COLO668 (cell line): ENCODE results near the gene PAIP2.
"Not testable (repeated sequence)": the region's sequence is repeated elsewhere in the genome, so short reads cannot be mapped to it uniquely, and the experiment has no call there.

Source experiments
- DNase-seq: peaks from one replicate; lab custom pipeline; 2025; ENCODE audit not compliant: unreplicated experiment; lab: John Stamatoyannopoulos, UW

Gene PAIP2

GRCh38 chr5:139341689-139342422 is at the start of gene PAIP2:
Gene PAIP2 (plus strand): TSS chr5:139341854. CDS start chr5:139363785, 21,931 bp downstream.
- DNase-seq, result peak; percentile 95

- DNase-seq, result no peak
Measured at GRCh38 chr5:139293202-139293506, 48.5 kb upstream of the PAIP2 start.

- DNase-seq, result peak; percentile 93
Measured at GRCh38 chr5:139293507-139294373, 47.9 kb upstream of the PAIP2 start, which contains the start of gene MATR3. Gene MATR3 (plus strand): TSS chr5:139293740. CDS start chr5:139307416, 13,676 bp downstream.

GRCh38 chr5:139294374-139295165 is 47.1 kb upstream of the PAIP2 start:
- DNase-seq, result peak; percentile 78

- DNase-seq, result peak; percentile 7
Measured at GRCh38 chr5:139295346-139296057, 46.2 kb upstream of the PAIP2 start.

- DNase-seq, result no peak
Measured at GRCh38 chr5:139296198-139296597, 45.5 kb upstream of the PAIP2 start.

GRCh38 chr5:139296862-139297326 is 44.8 kb upstream of the PAIP2 start:
- no peak for DNase-seq

GRCh38 chr5:139297439-139298133 is 44.1 kb upstream of the PAIP2 start:
- DNase-seq, result no peak

- no peak for DNase-seq
Measured at GRCh38 chr5:139298242-139298641, 43.4 kb upstream of the PAIP2 start.

- DNase-seq, result no peak
Measured at GRCh38 chr5:139299486-139299885, 42.2 kb upstream of the PAIP2 start.

- DNase-seq, result no peak
Measured at GRCh38 chr5:139301808-139302499, 39.7 kb upstream of the PAIP2 start.

GRCh38 chr5:139304391-139305324 is 37.0 kb upstream of the PAIP2 start:
- DNase-seq, result no peak

GRCh38 chr5:139306197-139306596 is 35.5 kb upstream of the PAIP2 start:
- DNase-seq, result no peak

- DNase-seq, result no peak
Measured at GRCh38 chr5:139306628-139307379, 34.9 kb upstream of the PAIP2 start.

- DNase-seq, result no peak
Measured at GRCh38 chr5:139308797-139309196, 32.9 kb upstream of the PAIP2 start.

GRCh38 chr5:139310715-139311186 is 30.9 kb upstream of the PAIP2 start:
- DNase-seq, result not testable (repeated sequence)

- DNase-seq, result no peak
Measured at GRCh38 chr5:139312075-139312474, 29.6 kb upstream of the PAIP2 start.
